Tibial nerve (tissue), 4 donors: ENCODE measurements around the gene SPR.

Experiments
- EP300 ChIP-seq, 2 donors: sonication (generic); formaldehyde crosslinking; IDR thresholded peaks; one replicate each; pipeline ENCODE4 v1.6.1; 2017; ENCODE audit warnings: antibody characterized with exemption in 2 of 2, mild to moderate bottlenecking in 1 of 2
- POLR2A ChIP-seq, 2 donors: fragments of 450-650 bp; IDR thresholded peaks; one replicate each; pipeline ENCODE4 v1.6.1; 2017; ENCODE audit warnings: antibody characterized with exemption in 2 of 2, mild to moderate bottlenecking in 2 of 2, moderate library complexity in 2 of 2
- TF ChIP-seq, protein P1 (sequence below), 5 experiments: fragments of 200-600 bp in 3 of 5; fragments of 450-650 bp in 2 of 5; sonication (generic) in 3 of 5; IDR thresholded peaks; one replicate each; pipeline ENCODE4 v1.5.1; 2016 to 2019; ENCODE audit warnings: antibody characterized with exemption in 5 of 5, mild to moderate bottlenecking in 3 of 5, moderate library complexity in 2 of 5

- TF ChIP-seq, protein P1, sequence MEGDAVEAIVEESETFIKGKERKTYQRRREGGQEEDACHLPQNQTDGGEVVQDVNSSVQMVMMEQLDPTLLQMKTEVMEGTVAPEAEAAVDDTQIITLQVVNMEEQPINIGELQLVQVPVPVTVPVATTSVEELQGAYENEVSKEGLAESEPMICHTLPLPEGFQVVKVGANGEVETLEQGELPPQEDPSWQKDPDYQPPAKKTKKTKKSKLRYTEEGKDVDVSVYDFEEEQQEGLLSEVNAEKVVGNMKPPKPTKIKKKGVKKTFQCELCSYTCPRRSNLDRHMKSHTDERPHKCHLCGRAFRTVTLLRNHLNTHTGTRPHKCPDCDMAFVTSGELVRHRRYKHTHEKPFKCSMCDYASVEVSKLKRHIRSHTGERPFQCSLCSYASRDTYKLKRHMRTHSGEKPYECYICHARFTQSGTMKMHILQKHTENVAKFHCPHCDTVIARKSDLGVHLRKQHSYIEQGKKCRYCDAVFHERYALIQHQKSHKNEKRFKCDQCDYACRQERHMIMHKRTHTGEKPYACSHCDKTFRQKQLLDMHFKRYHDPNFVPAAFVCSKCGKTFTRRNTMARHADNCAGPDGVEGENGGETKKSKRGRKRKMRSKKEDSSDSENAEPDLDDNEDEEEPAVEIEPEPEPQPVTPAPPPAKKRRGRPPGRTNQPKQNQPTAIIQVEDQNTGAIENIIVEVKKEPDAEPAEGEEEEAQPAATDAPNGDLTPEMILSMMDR (IDR thresholded peaks at IDR 0.05), result no peak
- no peak for TF ChIP-seq EP300 (IDR thresholded peaks at IDR 0.05)
- TF ChIP-seq POLR2A (IDR thresholded peaks at IDR 0.05), result no peak
Observed at GRCh38 chr2:72841462-72842125, 45.6 kb upstream of the SPR start.
